ENCODE measurements around the gene SPOP.
A peak's percentile ranks its signal among the peaks of the same experiment; 100 is the strongest.
"Not testable (repeated sequence)": the region's sequence is repeated elsewhere in the genome, so short reads cannot be mapped to it uniquely, and the experiment has no call there.

The SPOP gene

DNA sequence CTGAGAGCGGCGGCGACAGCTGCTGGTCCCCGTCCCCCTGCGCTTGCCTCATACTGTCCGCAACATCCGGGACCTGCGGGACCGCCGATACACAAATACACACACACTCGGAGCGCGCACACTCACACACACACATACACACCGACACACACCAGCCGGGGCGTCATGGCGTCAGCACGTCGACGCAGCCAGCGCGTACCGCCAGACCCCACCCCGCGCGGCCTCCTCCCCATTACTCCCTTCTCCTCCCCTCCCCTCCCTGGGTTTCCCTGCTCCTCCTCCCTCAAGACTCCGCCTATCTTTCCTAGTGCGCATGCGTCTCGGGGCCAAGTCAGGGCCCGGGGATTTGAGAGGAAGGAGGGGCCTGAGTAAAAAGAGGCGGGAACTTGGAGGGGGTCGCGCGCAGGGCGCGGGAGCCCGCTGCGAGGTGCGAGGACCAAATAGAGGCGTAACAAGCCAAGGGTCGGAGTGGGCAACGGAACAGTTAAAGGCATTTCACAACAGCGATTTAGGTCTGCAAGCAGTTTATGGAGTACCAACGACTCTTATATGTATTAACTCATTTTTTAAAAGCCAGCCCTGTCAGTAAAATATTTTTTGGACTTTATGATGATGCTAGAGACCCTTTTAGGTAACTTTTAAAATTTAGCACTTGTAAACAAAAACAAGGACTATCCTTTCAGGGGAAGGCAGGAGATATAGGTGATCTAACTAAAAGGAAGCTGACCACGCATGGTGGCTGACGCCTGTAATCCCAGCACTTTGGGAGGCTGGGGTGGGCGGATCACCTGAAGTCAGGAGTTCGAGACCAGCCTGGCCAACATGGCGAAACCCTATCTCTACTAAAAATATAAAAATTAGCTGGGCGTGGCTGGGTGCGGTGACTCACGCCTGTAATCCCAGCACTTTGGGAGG is at the start of gene SPOP:
TSS of gene SPOP (minus strand) at position 165 of the 915 bp plus-strand sequence. CDS start 55,287 bp downstream, outside the sequence.
- DNase-seq, result peak; percentile 98 to 100 (median 99)
- intact Hi-C loops (cut with DNase I), result no loop called here

- intact Hi-C loops (cut with DNase I), result no loop called here
These were observed 49.5 kb upstream of the SPOP start for GRCh38 chr17:49727380-49727779.

DNA sequence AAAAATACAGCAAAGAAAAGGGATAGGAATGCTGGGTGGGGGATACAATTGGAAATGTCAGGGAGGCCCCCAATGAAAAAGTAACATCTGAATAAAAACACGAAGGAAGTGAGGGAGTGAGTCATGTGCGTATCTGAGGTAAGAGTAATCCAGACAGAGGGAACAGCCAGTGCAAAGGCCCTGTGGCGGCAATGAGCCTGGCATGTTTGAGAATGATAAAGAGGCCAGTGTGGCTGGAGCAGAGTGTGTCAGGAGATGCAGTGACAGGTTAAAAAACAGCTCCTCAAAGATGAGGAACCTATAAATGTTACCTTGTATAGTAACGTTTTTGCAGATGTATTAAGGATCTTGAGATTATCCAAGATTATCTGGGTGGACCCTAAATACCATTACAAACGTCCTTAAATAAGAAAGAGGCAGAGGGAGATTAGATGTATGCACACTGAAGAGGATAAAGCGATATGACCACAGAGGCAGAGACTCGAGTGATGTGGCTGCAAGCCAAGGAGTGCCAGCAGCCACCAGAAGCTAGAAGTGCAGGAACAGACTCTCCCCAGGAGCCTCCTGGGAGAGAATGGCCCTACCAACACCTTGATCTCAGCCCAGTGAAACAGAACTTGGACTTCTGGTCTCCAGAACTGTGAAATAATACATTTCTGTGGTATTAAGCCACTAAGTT is 47.7 kb upstream of the SPOP start:
- no peak for DNase-seq

More at GRCh38 chr17:49727380-49727779, 49.5 kb upstream of the SPOP start:
- DNase-seq, result no peak

GRCh38 chr17:49724552-49724951 is 46.7 kb upstream of the SPOP start:
- DNase-seq; intact Hi-C loops (cut with DNase I): not testable (repeated sequence)

More for the DNA sequence above, 47.7 kb upstream of the SPOP start:
- intact Hi-C loops (cut with DNase I), result no loop called here

DNA sequence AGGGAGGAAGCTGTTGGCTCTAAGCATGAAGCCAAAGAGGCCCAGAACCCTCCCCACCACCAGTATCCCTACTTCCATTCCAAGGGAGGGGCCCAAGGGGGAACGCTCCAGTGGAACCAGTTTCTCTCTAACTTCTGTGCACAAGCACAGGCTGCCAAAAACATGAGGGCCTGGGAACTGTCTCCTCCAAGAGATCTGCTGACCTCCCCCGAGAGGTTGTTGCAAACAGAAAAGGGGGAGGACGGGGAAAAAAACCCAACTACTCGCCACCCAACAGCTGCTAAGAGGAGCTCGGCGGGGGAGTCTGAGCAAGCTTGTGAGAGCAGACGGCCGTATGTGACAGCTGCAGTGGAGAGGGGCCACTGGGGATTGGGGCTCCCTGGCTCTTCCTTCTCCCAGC is 45.5 kb upstream of the SPOP start:
- DNase-seq, result no peak
- intact Hi-C loops (cut with DNase I), result no loop called here

DNA sequence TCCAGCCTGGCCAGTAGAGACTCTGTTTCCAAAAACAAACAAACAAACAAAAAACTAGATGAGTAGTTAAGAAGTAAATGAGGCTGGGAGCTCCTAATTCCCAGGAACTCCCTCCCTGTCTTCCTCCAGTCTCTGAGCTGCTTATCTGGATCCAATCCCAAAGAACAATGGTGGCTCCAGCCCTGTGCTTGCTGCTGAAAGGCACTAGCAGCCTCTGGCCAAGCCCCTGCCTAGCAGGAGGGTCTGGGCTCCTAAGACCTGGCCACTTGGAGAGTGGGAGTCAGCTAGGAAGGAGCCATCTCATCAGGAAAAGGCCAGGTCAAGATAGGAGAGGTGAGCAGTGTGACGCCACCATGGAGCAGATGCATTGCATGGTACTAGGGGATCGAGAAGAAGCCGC is 44.2 kb upstream of the SPOP start:
- no peak for DNase-seq
- intact Hi-C loops (cut with DNase I), result no loop called here

- DNase-seq, result peak in 9 of 42 donors; percentile 7 to 42 (median 17)
These were observed 39.5 kb upstream of the SPOP start for GRCh38 chr17:49717371-49717861.

DNA sequence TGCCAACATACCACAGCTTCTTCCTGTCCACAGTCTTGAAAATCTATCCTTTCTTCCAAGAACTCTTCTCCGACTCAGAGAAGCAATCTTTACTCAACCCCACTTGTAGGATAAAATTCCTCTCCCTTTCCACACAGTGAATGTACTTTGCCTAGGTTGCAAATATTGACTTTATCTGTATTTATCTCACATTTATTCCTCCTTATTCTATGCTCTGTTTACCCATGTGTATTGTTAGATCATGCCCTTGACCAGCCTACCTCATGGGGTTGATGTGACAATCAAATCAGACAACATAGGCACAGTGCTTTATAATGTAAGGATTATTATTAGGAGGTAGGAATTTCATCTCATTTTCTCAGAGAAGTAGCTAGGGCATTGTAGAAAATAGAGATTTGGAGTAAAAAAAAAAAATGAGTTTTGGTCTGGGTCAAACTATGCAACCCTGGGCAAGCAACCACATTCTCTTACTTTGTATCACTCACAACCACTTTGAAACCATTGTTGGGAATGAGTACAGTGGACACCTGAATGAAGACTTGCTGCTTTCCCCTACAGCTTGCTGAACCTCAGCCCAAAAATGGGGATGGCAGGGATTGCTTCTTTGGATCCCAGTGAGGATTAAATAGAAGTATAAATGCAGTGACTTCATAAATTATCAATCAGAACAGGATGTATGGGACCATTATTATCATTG is 38.9 kb upstream of the SPOP start:
- DNase-seq, result no peak
- intact Hi-C loops (cut with DNase I), result no loop called here

More at GRCh38 chr17:49717371-49717861, 39.5 kb upstream of the SPOP start:
- intact Hi-C loops (cut with DNase I), result no loop called here

GRCh38 chr17:49715717-49716279 is 37.9 kb upstream of the SPOP start:
- intact Hi-C loops (cut with DNase I), result no loop called here
- peak in 18 of 42 donors; percentile 12 to 61 (median 32) for DNase-seq

DNA sequence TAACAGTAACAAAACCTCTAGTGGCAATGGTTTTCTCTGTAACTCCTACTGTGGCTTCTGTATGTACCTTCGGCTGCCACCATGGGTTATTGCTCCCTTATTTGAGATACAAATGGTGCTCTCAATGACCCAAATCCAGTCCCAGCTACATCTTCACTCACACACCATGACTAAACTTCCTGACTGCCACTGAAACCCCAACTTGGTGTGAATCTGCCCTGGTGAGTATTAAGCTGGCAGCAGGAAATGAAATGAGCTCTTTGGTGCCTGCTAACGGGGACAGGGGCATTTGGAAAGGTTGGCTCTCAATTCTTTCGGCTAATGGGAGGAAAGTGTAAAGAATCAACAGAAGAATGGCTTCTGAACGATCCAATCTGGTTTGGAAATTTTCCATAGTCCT is 37.3 kb upstream of the SPOP start:
- intact Hi-C loops (cut with DNase I), result no loop called here

GRCh38 chr17:49708515-49709183 is 30.8 kb upstream of the SPOP start:
- intact Hi-C loops (cut with DNase I), result loop anchor here (2.0 kb wide), 1 partner anchor 80 kb away; the partner anchor contains the start of gene KAT7
- peak in 2 of 42 donors; percentile 13 to 47 for DNase-seq

More for the DNA sequence above, 37.3 kb upstream of the SPOP start:
- no peak for DNase-seq

GRCh38 chr17:49707608-49708514 is 30.0 kb upstream of the SPOP start, which contains the start of gene SLC35B1:
Gene SLC35B1, minus strand, starts transcription at chr17:49707964. Its CDS starts 131 bp downstream, at chr17:49707833.
- peak; percentile 99 to 100 (median 99) for DNase-seq
- intact Hi-C loops (cut with DNase I), result loop anchor here (2.0 kb wide), 1 partner anchor 81 kb away; the partner anchor contains the start of gene KAT7

- DNase-seq, result peak in 2 of 42 donors; percentile 12
- intact Hi-C loops (cut with DNase I), result no loop called here
These were observed 29.3 kb upstream of the SPOP start for GRCh38 chr17:49707246-49707607.

DNA sequence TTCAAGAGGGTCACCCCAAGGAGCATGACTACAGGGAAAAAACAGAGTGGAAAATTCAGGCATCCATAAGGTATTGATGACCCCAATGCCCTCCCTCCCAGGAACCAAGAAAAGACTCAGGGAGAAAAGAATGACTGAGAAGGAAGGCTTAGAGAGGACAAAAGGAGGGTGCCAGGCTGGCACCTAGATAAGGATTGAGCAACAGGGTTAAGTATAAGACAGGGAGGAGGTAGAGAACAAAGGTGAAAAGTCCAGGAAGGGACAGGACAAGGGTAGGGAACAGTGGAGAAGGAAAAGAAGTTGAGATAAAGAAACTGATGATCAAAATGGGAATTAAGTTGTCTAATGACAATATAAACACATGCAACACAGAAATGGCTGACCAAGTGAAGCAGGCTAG is 27.4 kb upstream of the SPOP start:
- DNase-seq, result no peak
- intact Hi-C loops (cut with DNase I), result no loop called here

GRCh38 chr17:49703557-49704277 is 25.8 kb upstream of the SPOP start:
- intact Hi-C loops (cut with DNase I), result no loop called here
- peak in 23 of 42 donors; percentile 16 to 77 (median 47) for DNase-seq

DNA sequence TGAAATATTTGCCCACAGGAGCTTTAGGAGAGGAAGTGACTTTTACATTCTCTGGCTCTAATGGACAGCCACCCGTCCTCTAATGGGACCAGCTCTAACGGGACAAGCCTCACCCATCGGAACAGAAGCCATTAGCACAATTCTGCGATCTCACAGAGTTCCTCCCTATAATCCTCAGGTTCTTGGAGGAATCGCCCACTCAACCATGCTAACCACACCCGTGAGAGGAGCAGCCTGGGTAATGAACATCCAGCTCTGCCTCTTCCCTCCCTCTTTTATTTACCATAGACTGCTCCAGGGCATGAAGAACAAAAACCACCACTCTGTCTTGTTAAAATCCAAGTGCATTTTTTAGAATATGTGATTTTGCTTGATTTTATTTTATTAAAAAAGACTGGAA is 23.1 kb upstream of the SPOP start:
- intact Hi-C loops (cut with DNase I), result no loop called here
- DNase-seq, result peak in 32 of 42 donors; percentile 16 to 86 (median 58)

Measured in head of caudate nucleus (tissue), 42 donors.